NCI-H2171 (cell line): Measurements from ENCODE around the gene VPS35.

ENCODE experiments used
- DNase-seq: peaks from one replicate; lab custom pipeline; 2025; lab: John Stamatoyannopoulos, UW

The VPS35 gene

GRCh38 chr16:46613352-46613751 is 75.6 kb downstream of the VPS35 start:
- DNase-seq: no peak

- no peak for DNase-seq
These were observed 76.9 kb downstream of the VPS35 start for GRCh38 chr16:46612121-46612520.

- peak; percentile 9 for DNase-seq
These were observed 81.4 kb downstream of the VPS35 start for GRCh38 chr16:46607529-46607928.

- no peak for DNase-seq
These were observed 82.7 kb downstream of the VPS35 start for GRCh38 chr16:46606231-46606630.
